SK-N-MC (cell line): ENCODE results near the gene PRKCI.

Source experiments
- EZH2 ChIP-seq: fragments of 200-600 bp; sonication (generic); IDR thresholded peaks from one replicate; pipeline ENCODE4 v1.6.1; 2017; ENCODE audit warnings: antibody characterized with exemption
- FOXP2 ChIP-seq: optimal IDR thresholded peaks from 2 replicates; pipeline ENCODE3; 2011; ENCODE audit warnings: mild to moderate bottlenecking, moderate library complexity; ENCODE audit not compliant: insufficient read depth; ENCODE audit errors: extremely low read length, control extremely low read depth
- POLR2AphosphoS5 ChIP-seq: IDR thresholded peaks from 2 replicates; pipeline ENCODE4 v1.6.1; 2012; ENCODE audit warnings: mild to moderate bottlenecking, low read depth, low read length, borderline replicate concordance

DNA sequence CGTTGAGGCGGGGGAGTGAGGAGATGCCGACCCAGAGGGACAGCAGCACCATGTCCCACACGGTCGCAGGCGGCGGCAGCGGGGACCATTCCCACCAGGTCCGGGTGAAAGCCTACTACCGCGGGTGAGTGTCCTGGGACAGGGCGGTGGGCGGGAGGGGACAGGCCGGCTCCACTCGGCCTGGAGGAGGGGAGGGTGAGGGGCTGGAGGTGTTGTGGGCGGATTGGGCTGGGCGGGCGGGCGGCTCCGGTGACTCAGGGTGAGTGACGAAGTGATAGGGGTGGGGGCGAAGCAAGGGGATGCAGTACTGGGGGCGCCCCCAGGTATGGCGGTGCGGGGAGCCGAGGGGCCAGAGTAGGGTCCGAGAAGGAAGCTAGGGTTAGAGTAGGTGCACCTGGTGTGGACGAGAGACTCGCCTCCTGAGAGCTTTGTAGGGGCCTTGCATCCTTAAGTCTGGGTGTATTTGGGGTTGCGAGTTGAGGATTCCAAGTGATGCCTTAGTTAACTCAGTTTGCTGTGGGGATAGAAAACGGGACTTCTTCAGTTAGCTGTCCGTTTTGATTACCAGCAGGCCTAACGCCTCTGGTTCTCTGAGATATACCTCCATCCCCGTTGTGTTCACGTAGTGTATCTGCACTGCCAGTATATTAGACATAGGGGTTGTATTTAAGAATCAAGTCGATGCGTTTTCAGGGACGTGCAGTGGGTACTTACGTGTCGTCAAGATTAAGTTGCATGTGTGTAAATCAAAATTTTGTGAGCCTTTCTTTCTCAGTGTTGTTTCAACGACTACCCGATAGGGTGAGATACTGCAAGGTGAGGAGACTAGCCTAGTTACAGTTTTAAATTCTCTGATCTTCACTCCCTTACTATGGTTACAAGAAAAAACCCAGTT is 670 bp downstream of the PRKCI start:
- no peak for TF ChIP-seq EZH2
- TF ChIP-seq POLR2AphosphoS5: no peak
- no peak for TF ChIP-seq FOXP2
